C4-2B (cell line): ENCODE measurements around the gene ZNF341.

Experiments
- ZFX ChIP-seq: fragments of 450-650 bp; IDR thresholded peaks from 2 replicates; pipeline ENCODE4 v1.6.1; 2017
- TF ChIP-seq, protein P1 (sequence below): fragments of 450-650 bp; conservative IDR thresholded peaks from 2 replicates; pipeline ENCODE4 v1.5.1; 2017; ENCODE audit warnings: mild to moderate bottlenecking

DNA sequence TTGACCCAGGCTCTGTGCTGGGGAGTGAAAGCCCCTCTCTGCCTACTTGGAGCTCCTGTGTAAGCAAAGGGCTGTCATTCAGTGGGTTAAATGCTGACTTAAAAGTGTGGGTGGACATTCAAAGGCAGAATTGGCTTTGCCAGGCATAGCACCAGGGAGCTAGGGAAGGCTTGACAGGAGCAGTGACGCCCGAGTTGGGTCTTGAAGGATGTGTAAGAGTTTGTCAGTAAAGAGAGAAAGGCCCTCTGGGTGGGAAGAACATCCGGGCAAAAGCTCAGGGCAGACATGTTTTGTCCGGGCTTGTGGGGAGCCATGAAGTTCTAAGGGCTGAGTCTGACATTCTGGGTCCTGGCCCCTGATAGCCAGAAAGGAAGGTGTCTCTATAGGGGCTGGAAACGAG lies 51.5 kb downstream of the ZNF341 start:
- TF ChIP-seq, protein P1, sequence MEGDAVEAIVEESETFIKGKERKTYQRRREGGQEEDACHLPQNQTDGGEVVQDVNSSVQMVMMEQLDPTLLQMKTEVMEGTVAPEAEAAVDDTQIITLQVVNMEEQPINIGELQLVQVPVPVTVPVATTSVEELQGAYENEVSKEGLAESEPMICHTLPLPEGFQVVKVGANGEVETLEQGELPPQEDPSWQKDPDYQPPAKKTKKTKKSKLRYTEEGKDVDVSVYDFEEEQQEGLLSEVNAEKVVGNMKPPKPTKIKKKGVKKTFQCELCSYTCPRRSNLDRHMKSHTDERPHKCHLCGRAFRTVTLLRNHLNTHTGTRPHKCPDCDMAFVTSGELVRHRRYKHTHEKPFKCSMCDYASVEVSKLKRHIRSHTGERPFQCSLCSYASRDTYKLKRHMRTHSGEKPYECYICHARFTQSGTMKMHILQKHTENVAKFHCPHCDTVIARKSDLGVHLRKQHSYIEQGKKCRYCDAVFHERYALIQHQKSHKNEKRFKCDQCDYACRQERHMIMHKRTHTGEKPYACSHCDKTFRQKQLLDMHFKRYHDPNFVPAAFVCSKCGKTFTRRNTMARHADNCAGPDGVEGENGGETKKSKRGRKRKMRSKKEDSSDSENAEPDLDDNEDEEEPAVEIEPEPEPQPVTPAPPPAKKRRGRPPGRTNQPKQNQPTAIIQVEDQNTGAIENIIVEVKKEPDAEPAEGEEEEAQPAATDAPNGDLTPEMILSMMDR = no peak
- TF ChIP-seq ZFX = no peak
